HepG2 (cell line): ENCODE measurements around the gene RAP2A. TPM values are rescaled to one million over a fixed set of nuclear protein-coding genes. Genes with fewer than 3 reads are reported as not detected.

Source experiments
- AKAP8 ChIP-seq: sonication (generic); formaldehyde crosslinking; IDR thresholded peaks from 2 replicates; pipeline ENCODE4 v1.5.1; 2020; ENCODE audit warnings: mild to moderate bottlenecking, missing genetic modification reagents
- HOXA5 ChIP-seq: sonication (generic); formaldehyde crosslinking; IDR thresholded peaks from 2 replicates; pipeline ENCODE4 v1.4.0; 2020; ENCODE audit warnings: missing genetic modification reagents
- IKZF4 ChIP-seq: sonication (generic); formaldehyde crosslinking; IDR thresholded peaks from 2 replicates; pipeline ENCODE4 v1.5.1; 2020; ENCODE audit warnings: borderline replicate concordance, mild to moderate bottlenecking, low read depth, missing genetic modification reagents; ENCODE audit errors: not compliant biosample characterization
- MAZ ChIP-seq, 2 experiments: sonication (generic) in 1 of 2; formaldehyde crosslinking in 1 of 2; IDR thresholded peaks; 2 replicates each; pipeline versions ENCODE4 v1.5.0 to v1.6.1; 2012 to 2020; ENCODE audit warnings: low read depth in 2 of 2, mild to moderate bottlenecking in 2 of 2, borderline replicate concordance in 1 of 2, improper control_type of control experiment in 1 of 2, low read length in 1 of 2, missing genetic modification reagents in 1 of 2, moderate library complexity in 1 of 2
- MXI1 ChIP-seq: IDR thresholded peaks from 3 replicates; pipeline ENCODE4 v1.6.1; 2012; ENCODE audit warnings: low read depth, low read length, inconsistent platforms, borderline replicate concordance
- MZF1 ChIP-seq: sonication (generic); formaldehyde crosslinking; IDR thresholded peaks from 2 replicates; pipeline ENCODE4 v1.8.1; 2023; ENCODE audit warnings: mild to moderate bottlenecking, missing genetic modification reagents, borderline replicate concordance
- NFYC ChIP-seq: IDR thresholded peaks from 2 replicates; pipeline ENCODE4 v1.6.1; 2016; ENCODE audit warnings: missing genetic modification reagents, missing compliant biosample characterization
- PITX1 ChIP-seq: sonication (generic); formaldehyde crosslinking; IDR thresholded peaks from 2 replicates; pipeline ENCODE4 v1.5.1; 2020; ENCODE audit warnings: mild to moderate bottlenecking, missing genetic modification reagents
- PRMT3 ChIP-seq: sonication (generic); formaldehyde crosslinking; IDR thresholded peaks from 2 replicates; pipeline ENCODE4 v1.8.1; 2022; ENCODE audit warnings: low read depth, mild to moderate bottlenecking, moderate library complexity, missing genetic modification reagents, borderline replicate concordance
- SOX13 ChIP-seq, 3 experiments: fragments of 450-650 bp in 1 of 3; sonication (generic) in 1 of 3; formaldehyde crosslinking in 1 of 3; IDR thresholded peaks in 2 of 3; conservative IDR thresholded peaks in 1 of 3; 2 replicates each; pipeline versions ENCODE4 v1.5.0 to v1.6.1; 2016 to 2020; ENCODE audit warnings: antibody characterized with exemption in 1 of 3, mild to moderate bottlenecking in 1 of 3, missing compliant biosample characterization in 1 of 3, missing genetic modification reagents in 1 of 3, moderate library complexity in 1 of 3
- TCF7 ChIP-seq: sonication (generic); IDR thresholded peaks from 2 replicates; pipeline ENCODE4 v1.6.1; 2016; ENCODE audit warnings: antibody characterized with exemption, low read depth
- ZEB1 ChIP-seq: IDR thresholded peaks from 2 replicates; pipeline ENCODE4 v1.6.1; 2012; ENCODE audit warnings: mild to moderate bottlenecking, low read depth, inconsistent platforms; ENCODE audit not compliant: insufficient replicate concordance
- ZFAT ChIP-seq: sonication (generic); formaldehyde crosslinking; conservative IDR thresholded peaks from 2 replicates; pipeline ENCODE4 v1.8.1; 2023; ENCODE audit warnings: missing genetic modification reagents, inconsistent platforms
- ZNF468 ChIP-seq: sonication (generic); formaldehyde crosslinking; IDR thresholded peaks from 2 replicates; pipeline ENCODE4 v1.8.0; 2022; ENCODE audit warnings: mild to moderate bottlenecking, moderate library complexity, missing genetic modification reagents
- ZNF557 ChIP-seq: sonication (generic); formaldehyde crosslinking; IDR thresholded peaks from 2 replicates; pipeline ENCODE4 v1.4.0; 2020; ENCODE audit warnings: missing genetic modification reagents
- ZNF572 ChIP-seq: sonication (generic); formaldehyde crosslinking; IDR thresholded peaks from 2 replicates; pipeline ENCODE4 v1.5.1; 2020; ENCODE audit warnings: mild to moderate bottlenecking, missing genetic modification reagents
- ZNF709 ChIP-seq: sonication (generic); formaldehyde crosslinking; IDR thresholded peaks from 2 replicates; pipeline ENCODE4 v1.5.0; 2020; ENCODE audit warnings: mild to moderate bottlenecking, missing genetic modification reagents
- ZNF768 ChIP-seq: sonication (generic); formaldehyde crosslinking; IDR thresholded peaks from 2 replicates; pipeline ENCODE4 v1.4.0; 2020; ENCODE audit warnings: missing genetic modification reagents
- ZNF781 ChIP-seq: sonication (generic); formaldehyde crosslinking; IDR thresholded peaks from 2 replicates; pipeline ENCODE4 v1.5.1; 2020; ENCODE audit warnings: borderline replicate concordance, mild to moderate bottlenecking, missing genetic modification reagents; ENCODE audit errors: not compliant biosample characterization
- polyA plus RNA-seq, 8 experiments: library from polyadenylated mRNA; depleted of rRNA in 3 of 8; stranded (reverse) in 7 of 8; unstranded in 1 of 8; fragments of >200 nt; fragmentation: Illumina TruSeq in 4 of 8; extraction: Trizol in 4 of 8; gene quantifications; 2 replicates each; pipeline versions ENCODE4 v1.2.1 to v1.2.3, GENCODE V29; 2011 to 2016; ENCODE audit warnings: low read depth in 4 of 8, missing spikeins in 1 of 8, mixed read lengths in 1 of 8; ENCODE audit not compliant: insufficient read depth in 1 of 8
- total RNA-seq, 5 experiments: library from RNA; depleted of rRNA; stranded (reverse); fragments of >200 nt; fragmentation: Illumina TruSeq; extraction: Trizol; gene quantifications; 2 replicates each; pipeline ENCODE4 v1.2.3, GENCODE V29; 2016; ENCODE audit warnings: low read depth in 1 of 5
- TF ChIP-seq, protein P1 (sequence below): sonication (generic); formaldehyde crosslinking; IDR thresholded peaks from 2 replicates; pipeline ENCODE4 v1.4.0; 2020; ENCODE audit warnings: mild to moderate bottlenecking, missing genetic modification reagents, borderline replicate concordance
- TF ChIP-seq, protein P2 (sequence below): sonication (generic); formaldehyde crosslinking; IDR thresholded peaks from 2 replicates; pipeline ENCODE4 v1.4.0; 2020; ENCODE audit warnings: mild to moderate bottlenecking, missing genetic modification reagents, borderline replicate concordance

RAP2A gene
- total and polyA plus RNA-seq, 2 of the 13 experiments (the other 11 are each of a cell fraction or from before 2014, with no cell fraction given), result 9.9 to 23.1 TPM

DNA sequence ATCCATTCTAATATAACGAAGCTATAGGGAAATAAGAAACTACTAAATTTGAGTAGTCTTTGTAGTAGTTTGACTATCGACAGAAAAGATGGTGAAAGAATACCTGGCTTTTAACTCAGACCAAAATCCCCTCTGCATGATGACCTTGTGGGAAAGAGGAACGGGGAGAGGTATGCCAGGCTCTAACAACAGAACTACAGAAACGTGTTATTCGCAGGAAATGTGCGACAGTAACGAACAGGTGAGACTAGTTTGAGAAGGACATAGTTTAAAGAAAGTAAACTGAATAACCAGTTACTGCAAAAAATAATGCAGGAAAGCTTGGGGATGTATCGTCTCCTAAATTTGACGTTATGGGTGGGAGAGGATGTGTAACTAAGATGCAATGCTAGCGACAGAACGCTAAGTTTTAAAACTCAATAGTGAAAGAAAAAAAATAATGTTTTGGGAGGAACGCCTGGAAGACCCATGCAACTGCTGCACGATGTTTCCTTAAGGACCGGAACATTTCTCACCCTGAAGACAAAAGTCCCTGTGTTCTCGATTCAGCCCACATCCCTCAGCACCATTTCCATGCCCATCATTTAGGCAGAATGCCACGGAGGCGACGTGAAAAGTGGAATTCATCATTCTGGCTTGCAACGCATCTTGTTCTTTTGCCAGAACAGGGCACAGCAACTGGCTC is 1.6 kb upstream of the RAP2A start (continued):
- TF ChIP-seq PITX1 (no peak), MZF1 (CRISPR knock-in tag) (no peak), ZEB1 (no peak), HOXA5 (CRISPR knock-in tag) (no peak), SOX13 (IDR thresholded peaks at IDR 0.05) (no peak), SOX13 (CRISPR knock-in tag; conservative IDR thresholded peaks at IDR 0.05 in 1 of 2, IDR thresholded peaks at IDR 0.05 in 1 of 2) (no peak), ZNF468 (CRISPR knock-in tag) (no peak), ZNF557 (CRISPR knock-in tag) (no peak), TCF7 (no peak), IKZF4 (CRISPR knock-in tag) (peak; percentile 14), ZNF709 (CRISPR knock-in tag) (no peak), ZFAT (CRISPR knock-in tag) (no peak), MXI1 (no peak), AKAP8 (CRISPR knock-in tag) (no peak), ZNF781 (CRISPR knock-in tag) (peak; percentile 3), PRMT3 (CRISPR knock-in tag) (no peak), ZNF572 (CRISPR knock-in tag) (no peak), MAZ (IDR thresholded peaks at IDR 0.05; ENCODE audit: borderline replicate concordance, low read depth, low read length) (no peak), MAZ (CRISPR knock-in tag; IDR thresholded peaks at IDR 0.05; ENCODE audit: low read depth) (no peak), ZNF768 (CRISPR knock-in tag) (no peak), NFYC (CRISPR knock-in tag) (no peak)
- TF ChIP-seq, protein P1, sequence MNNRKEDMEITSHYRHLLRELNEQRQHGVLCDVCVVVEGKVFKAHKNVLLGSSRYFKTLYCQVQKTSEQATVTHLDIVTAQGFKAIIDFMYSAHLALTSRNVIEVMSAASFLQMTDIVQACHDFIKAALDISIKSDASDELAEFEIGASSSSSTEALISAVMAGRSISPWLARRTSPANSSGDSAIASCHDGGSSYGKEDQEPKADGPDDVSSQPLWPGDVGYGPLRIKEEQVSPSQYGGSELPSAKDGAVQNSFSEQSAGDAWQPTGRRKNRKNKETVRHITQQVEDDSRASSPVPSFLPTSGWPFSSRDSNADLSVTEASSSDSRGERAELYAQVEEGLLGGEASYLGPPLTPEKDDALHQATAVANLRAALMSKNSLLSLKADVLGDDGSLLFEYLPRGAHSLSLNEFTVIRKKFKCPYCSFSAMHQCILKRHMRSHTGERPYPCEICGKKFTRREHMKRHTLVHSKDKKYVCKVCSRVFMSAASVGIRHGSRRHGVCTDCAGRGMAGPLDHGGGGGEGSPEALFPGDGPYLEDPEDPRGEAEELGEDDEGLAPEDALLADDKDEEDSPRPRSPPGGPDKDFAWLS (CRISPR knock-in tag), result no peak
- TF ChIP-seq, protein P2, sequence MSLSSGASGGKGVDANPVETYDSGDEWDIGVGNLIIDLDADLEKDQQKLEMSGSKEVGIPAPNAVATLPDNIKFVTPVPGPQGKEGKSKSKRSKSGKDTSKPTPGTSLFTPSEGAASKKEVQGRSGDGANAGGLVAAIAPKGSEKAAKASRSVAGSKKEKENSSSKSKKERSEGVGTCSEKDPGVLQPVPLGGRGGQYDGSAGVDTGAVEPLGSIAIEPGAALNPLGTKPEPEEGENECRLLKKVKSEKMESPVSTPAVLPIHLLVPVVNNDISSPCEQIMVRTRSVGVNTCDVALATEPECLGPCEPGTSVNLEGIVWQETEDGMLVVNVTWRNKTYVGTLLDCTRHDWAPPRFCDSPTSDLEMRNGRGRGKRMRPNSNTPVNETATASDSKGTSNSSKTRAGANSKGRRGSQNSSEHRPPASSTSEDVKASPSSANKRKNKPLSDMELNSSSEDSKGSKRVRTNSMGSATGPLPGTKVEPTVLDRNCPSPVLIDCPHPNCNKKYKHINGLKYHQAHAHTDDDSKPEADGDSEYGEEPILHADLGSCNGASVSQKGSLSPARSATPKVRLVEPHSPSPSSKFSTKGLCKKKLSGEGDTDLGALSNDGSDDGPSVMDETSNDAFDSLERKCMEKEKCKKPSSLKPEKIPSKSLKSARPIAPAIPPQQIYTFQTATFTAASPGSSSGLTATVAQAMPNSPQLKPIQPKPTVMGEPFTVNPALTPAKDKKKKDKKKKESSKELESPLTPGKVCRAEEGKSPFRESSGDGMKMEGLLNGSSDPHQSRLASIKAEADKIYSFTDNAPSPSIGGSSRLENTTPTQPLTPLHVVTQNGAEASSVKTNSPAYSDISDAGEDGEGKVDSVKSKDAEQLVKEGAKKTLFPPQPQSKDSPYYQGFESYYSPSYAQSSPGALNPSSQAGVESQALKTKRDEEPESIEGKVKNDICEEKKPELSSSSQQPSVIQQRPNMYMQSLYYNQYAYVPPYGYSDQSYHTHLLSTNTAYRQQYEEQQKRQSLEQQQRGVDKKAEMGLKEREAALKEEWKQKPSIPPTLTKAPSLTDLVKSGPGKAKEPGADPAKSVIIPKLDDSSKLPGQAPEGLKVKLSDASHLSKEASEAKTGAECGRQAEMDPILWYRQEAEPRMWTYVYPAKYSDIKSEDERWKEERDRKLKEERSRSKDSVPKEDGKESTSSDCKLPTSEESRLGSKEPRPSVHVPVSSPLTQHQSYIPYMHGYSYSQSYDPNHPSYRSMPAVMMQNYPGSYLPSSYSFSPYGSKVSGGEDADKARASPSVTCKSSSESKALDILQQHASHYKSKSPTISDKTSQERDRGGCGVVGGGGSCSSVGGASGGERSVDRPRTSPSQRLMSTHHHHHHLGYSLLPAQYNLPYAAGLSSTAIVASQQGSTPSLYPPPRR (CRISPR knock-in tag), result no peak
